ENCODE data around the gene DNM2.
"Not testable (repeated sequence)": the region's sequence is repeated elsewhere in the genome, so short reads cannot be mapped to it uniquely, and the experiment has no call there.

The DNM2 gene

DNA sequence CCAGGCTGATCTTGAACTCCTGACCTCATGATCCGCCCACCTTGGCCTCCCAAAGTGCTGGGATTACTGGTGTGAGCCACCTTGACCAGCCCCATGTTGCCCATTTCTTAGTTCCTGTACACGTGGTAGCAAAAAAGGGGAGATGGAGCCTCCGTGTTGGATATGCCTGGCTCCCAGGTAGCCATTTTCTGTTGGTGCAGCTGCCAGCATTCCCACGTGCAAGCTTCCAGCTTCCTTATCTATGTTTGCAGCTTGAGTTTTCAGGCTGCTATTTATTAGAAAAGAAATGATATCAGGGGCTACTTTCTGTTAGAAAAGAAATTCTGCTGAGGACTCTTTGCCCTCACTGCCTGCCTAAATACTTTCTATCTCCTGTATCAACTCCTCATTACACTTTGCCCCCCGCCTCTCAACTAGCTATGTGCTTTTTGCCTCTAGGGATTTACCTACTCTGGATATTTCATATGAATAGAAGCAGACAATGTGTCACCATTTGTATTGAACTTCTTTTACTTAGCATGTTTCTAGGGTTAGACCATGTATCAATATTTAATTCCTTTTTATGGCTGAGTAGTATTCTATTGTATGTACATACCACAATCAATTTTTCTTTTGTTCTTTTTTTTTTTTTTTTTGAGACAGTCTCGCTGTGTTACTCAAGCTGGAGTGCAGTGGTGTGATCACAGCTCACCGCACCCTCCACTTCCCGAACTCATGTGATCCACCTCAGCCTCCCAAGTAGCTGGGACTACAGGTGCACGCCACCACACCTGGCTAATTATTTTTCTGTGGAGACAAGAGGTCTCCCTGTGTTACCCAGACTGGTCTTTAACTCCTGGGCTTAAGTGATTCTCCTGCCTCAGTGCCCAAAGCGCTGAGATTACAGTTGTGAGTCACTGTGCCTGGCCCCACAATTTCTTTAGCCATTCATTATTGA, 121.5 kb downstream of the DNM2 start:
- no peak for DNase-seq

DNA sequence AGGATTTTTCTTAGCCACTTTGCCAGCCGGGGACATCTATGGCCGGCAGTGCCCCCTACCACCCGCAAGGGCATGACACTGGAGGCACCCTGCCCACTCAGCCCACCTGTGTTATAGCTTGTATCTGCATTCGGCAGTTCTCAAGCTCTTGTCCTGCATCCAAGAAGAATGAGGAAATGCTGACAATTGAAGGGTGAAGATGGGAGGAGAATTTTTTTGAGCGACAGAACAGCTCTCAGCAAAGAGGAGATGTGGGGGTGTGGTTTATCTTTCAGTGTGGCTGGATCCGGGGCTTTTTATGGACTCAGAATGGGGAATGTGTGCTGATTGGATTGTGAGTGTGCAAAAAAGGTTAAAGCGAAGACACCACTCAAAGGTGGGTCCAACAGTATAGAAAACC, 124.9 kb downstream of the DNM2 start:
- DNase-seq = no peak

DNA sequence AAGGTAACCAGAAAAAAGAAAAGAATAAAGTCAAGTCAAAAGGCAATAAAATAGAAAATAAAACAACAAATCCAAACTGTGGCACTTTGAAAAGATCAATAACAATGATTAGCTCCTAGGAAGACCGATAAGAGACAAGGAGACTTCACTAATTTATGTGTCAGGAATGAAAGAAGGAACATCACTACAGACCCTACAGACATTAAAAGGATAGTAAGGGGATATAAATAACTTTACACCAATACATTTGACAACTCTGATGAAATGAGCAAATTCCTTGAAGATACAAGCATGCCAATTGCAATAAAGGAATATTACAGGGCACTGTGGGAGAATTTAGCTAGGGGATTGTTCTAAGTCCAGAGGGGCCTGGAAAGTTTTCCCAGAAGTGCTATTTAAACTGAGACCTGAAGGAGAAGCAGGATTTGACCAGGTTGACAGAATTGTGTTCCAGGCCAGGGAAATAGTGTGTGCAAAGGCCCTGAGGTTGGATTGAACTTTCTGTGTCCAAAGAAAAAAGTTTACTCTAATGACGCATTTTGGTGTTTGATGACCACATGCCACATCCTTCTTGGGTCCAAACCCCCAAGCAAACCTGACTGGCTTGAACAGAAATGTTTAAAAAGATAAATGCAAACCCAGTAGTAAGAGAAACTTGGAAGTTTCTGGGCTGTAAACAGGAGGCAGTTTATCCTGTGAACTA, 128.8 kb downstream of the DNM2 start:
- no peak for DNase-seq

DNA sequence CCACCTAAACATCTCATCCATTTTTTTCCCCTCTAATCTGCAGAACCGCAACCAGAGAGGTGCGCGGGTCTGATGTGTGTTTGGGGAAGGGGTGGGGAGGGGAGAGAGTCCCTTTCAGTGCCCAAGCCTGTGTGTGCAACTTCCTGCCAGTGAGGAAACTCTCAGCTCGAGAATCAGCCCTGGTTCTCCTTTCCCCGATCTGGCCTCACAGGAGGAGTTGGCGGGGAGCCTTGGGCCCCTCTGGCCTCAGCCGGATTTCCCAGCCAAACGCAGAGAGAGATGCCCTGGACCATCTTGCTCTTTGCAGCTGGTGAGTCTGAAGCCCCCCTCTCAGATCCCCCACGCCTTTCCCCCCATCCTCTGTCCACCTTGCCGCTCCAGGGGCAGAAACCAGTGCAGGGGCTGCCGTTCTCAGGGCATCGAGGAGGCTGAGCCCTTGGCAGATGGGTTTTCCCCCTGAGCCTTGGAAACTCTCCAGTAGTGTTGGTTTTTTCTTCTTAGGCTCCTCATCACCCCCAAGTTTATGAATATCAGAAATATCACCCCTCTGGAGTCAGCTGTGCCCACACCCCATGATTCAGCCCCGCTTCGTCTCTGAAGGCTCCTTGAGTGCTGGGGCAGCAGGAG, 130.5 kb downstream of the DNM2 start, which contains the start of gene C19orf38:
C19orf38 (plus strand) TSS at position 186 of the 627 bp plus-strand sequence; CDS start at position 280, 94 bp downstream.
- no peak for DNase-seq

DNA sequence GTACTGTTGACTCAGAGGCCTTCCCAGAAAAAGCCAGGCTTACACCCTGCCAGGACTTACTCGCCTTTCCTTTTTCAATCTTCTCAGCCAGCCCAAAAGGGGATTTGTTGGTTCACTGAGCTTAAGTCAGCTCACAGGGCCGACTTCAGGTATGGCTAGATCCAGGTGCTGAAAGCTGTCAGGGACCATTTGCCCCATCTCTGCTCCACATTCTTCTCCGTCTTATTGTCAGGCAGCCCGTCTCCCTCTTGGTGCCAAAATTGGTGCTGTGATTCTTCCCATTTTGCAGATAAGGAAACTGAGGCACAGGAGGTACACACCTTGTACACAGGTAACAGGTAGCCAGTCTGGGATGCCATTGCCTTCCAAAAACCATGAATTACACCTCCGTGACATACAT, 132.8 kb downstream of the DNM2 start:
- no peak for DNase-seq

DNA sequence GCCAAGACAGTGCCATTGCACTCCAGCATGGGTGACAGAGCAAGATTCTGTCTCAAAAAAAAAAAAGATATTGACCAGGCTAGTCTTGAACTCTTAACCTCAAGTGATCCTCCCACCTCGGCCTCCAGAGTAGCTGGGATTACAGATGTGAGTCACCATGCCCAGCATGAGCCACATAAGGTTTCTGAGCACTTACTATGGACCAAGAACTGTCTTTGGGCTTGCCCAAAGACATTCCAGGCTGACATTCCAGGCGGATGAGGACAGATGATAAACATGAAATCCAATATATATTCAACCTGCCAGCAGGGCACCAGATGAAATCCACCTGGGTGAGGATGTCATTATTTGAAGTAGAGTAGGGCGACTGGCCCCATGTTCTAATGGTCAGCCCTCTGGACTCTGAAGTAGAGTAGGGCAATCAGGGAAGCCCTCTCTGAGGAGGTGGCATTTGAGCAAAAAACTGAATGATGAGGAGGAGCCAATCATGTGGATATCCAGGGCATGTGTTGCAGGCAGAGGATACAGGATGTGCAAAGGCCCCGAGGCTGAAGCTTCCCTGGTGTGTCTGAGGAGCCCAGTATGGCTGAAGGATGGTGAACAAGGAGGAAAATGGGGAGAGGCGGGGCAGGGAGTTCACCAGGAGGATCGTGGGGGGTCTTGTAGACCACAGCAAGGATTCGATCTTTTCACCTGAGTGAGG, 134.4 kb downstream of the DNM2 start:
- DNase-seq = no peak

DNA sequence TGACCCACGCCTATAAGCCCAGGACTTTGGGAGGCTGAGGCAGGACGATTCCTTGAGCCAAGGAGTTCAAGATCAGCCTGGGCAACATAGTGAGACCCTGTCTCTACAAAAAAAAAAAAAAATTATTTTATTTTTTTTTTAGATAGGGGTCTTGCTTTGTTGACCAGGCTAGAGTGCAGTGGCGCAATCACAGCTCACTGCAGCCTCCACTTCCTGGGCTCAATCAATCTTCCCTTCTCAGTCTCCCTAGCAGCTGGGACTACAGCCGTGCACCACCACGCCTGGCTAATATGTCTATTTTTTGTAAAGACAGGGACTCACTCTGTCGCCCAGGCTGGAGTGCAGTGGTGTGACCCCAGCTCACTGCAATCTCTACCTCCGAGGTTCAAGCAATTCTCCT, 135.1 kb downstream of the DNM2 start:
- no peak for DNase-seq

DNA sequence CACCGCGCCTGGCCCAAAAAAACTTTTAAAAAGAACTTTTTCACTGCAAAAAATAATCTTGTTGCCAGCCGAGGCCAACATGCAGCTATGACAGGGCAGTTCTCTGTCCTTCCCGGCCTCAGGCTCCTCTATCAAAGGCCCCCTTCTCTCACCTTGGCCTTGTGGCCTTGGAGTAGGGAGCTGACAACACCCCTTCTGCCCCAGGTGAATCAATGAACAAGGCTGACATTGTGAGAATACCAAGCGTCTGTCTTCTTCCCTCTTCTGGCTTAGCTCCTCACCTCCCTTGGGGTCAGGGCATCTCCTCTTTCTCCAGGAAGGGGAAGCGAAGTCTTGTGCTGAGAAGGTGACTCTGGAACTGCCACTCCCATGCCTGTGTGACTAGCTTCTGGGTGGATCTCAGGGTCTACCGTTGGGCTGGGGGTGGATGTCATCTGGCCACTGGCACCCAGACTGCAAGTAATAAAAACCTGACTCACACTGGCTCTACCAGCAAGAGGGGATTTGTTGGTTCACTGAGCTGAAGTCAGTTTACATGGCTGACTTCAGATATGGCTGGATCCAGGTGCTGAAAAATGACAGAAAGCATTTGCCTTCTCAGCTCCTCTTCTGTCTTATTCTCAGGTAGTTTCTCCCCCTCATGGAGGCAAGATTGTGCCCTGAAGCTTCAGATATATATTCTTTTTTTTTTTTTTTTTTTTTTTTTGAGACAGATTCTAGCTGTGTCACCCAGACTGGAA, 136.6 kb downstream of the DNM2 start:
- DNase-seq = no peak

DNA sequence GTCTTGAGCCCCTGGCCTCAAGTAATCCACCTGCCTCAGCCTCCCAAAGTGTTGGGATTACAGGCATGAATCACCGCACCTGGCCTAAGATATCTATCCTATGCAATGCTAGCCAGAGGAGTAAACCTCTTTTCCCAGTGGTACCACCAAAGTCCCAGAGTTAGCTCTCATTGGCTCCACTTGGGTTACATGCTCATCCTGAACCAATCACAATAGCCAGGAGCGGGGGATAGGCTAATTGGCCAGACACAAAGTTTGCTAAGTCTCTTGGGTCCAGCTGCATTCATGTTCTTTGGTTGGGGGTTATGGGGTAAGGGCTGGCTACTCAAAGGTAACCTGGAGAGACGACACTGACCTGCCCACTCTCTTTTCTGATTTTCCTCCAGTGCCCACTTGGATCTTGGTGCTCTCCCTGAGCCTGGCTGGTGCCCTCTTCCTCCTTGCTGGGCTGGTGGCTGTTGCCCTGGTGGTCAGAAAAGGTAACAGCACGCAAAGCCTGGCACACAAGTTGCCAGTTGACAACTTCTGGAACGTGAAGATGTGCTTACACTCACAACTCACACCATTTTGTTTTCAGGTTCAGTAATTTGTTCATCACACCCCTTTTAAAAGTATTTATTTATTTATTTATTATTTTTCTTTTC, 138.1 kb downstream of the DNM2 start:
- no peak for DNase-seq

DNA sequence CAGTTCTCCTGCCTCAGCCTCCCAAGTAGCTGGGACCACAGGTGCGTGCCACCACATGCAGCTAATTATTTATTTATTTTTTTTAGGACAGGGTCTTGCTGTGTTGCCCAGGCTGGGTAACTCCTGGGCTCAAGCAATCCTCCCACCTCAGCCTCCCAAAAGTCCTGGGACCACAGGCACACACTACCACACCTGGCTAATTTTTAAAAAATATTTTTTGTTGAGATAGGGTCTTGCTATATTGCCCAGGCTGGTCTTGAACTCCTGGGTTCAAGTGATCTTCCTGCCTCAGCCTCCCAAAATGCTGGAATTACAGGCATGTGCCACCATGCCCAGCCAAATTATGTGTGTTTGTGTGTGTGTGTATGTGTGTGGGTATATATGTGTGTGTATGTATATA, 139.0 kb downstream of the DNM2 start:
- DNase-seq = not testable (repeated sequence)

DNA sequence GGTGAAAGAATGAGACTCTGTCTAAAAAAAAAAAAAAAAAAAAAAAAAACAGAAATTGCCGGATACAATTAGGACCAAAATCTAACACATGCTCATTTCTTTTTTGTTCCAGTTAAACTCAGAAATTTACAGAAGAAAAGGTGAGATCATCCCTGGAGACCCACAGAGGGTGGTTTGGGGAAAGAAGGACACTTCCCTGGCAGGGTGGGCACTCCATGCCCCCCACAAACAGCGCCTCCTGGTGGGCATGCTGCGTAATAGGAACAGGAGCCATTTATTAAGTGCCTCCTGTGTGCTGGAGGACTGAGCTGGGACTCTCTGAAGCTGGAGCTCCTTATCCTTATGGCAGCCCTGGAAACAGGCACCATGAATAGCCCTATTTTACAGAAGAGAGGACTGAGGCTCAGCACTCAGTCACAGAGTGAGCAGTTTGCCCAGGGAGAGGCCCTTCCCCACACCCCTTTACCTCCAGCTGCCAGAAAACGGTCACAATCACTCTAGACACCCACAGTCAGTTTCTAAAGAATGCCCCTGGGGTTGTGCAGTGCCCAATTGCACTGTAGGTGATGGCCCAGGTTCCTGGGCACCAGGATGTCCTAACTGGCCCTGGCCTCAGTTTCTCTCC, 140.4 kb downstream of the DNM2 start:
- DNase-seq = no peak

DNA sequence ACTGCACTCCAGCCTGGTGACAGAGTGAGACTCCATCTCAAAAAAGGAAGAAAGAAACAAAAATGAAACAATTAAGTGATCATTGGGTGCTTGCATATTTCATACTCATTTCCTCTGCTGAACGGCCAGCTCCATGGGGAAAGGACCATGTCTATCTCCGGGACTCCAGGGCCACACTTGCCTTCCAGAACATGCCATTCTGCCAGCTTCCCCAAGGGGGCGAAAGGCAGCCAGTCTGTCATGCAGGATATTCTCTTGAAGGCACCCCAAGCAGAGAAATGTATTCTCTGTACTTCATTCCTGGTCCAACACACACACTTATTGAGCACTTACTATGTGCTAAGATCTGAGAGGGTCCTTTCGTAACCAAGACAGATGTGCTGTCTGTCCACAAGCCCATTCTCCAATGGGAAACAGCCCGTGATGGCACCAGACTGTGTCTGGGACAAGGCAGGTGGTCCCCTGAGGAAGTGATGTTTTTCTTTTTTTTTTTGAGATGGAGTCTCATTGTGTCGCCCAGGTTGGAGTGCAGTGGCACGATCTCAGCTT, 143.3 kb downstream of the DNM2 start:
- no peak for DNase-seq

DNA sequence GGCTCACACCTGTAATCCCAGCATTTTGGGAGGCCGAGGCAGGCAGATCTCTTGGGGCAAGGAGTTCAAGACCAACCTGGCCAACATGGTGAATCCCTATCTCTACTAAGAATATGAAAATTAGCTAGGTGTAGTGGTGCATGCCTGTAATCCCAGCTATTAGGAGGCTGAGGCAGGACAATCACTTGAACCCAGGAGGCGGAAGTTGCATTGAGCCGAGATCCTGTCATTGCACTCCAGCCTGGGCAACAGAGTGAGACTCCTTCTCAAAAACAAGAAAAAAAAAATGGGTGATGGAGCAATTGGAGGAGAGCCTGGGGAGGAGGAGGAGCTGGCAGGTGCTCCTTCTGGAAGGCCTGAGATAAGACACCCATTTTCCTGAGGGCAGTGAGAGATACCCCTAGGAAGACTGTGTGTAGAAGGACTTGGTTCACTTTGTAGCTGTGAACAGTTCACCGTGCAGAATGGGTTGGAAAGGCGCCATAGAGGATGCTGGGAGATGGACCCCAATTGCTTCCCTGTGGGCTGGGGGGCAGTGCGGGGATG, 144.8 kb downstream of the DNM2 start:
- no peak for DNase-seq

DNA sequence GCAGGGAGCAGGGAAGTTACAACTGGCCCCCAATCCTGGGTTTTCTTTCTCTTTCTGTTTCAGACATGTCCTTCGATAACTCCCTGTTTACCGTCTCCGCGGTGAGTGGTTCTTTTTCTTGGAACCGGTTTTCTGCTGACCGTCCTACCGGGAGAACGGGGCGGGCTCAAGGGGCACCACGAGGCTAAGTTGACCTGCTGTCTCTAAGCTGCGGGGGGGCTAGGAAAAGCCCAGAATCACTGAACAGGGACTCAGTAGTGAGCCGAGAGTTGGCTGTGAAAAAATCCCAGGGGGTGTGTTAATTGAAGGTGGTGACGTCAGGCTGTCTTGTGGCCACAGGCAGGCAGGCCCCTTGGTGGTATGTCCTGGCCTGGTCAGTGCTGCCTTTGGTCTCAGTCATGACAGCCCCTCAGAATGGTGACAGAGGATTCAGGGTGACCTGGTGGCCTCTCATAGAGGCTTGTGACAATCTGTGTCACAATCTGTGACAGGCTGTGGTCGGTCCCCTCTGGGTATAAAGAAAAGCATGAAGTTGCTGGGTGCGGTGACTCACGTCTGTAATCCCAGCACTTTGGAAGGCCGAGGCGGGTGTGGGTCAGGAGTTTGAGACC, 145.3 kb downstream of the DNM2 start:
- no peak for DNase-seq

DNA sequence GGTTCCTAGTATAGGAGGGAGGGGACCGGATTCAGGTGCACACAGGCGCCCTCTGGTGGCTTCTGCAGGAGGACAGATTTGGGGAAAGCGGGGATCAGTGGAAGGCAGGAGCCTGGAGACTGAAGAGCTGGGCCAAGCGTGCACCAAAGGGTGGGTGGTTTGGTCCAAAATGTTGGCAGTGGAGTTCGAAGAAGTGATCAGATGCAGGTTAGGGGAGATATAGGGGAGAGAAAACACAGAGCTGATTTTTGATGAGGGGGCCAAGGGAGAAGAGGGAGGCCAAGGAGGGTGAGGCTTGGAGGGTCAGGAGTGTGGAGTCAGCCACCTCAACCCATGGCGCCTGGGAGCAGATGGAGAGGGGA, 146.6 kb downstream of the DNM2 start:
- peak in 1 of 2 experiments; percentile 87 for DNase-seq

DNA sequence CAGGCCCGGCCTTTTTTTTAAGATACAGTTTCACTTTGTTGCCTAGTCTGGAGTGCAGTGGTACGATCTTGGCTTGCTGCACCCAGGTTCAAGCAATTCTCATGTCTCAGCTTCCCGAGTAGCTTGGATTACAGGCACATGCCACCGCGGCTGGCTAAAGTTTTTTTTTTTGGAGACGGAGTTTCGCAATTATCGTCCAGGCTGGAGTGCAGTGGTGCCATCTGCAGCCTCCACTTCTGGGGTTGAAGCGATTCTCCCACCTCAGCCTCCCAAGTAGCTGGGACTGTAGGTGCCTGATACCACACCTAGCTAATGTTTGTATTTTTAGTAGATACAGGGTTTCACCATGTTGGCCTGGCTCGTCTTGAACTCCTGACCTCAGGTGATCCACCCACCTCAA, 148.6 kb downstream of the DNM2 start:
- DNase-seq = no peak

DNA sequence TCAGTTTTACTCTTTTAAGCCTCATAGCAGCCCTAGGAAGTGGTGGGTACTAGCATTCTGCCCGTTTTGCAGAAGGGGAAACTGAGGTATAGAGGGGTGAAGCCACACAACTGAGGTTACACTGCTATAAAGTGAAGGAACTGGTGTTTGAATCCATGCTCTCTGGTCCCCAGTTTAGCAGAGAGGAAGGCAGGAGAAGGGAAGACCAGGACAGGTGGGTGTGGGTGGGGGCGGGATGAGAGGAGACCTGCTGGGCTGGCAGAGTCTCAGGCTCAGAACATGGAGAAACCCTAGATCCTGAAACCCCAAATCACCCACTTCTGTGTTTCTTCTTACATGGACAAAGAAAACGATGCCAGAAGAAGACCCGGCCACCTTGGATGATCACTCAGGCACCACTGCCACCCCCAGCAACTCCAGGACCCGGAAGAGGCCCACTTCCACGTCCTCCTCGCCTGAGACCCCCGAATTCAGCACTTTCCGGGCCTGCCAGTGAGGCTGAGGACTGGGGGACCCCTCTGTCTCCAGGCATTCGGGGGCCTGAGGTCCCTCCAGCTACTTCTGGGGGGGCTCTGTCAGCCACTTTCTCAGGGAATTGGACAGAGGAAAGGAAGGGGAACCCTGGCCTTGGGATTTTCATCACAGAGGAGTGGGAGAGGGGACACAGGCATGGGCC, 151.1 kb downstream of the DNM2 start:
- no peak for DNase-seq

DNA sequence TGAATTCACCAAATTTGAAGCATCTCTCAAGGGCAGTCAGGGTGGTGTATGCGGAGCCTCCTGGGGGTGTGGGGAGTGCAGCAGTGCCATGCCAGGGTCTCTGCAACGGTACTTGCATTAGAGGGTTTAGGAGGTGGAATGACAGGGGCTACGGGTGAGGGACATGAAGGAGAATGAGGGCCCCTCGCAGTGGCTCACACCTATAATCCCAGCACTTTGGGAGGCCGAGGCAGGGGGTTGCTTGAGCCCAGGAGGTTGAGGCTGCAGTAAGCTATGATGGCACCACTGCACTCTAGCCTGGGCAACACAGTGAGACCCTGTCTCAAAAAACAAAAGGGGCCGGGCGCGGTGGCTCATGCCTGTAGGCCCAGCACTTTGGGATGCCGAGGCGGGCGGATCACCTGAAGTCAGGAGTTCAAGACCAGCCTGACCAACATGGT, 152.0 kb downstream of the DNM2 start:
- DNase-seq = not testable (repeated sequence)

DNA sequence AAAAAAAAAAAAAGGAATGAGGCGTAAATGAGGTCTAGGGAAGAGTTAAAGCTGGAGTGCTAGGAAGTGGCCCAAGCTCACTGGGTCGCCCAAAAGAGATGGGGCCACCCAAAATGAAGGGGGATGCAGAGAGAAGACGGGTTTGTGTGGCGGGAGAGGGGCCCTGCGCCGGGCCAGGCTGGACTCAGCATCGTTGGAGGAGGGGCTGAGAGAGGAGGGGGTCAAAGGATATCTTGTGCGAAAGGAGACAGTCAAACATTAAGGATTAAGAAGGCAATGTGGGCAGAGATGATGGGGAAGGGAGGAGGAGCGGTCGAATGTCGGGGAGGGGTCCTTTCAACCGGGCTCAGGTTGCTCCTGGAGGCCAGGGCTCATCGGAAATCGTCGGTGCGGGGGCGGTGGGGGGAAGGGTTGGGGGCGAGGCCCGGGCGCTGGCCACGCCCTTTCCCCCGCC, 152.6 kb downstream of the DNM2 start:
- DNase-seq = no peak
